Common myeloid progenitor, CD34-positive (primary cell): ENCODE data around the gene GRM4.

Source experiments
- CTCF ChIA-PET: fragments of 350-600 bp; sonication (Branson Sonifier 250); formaldehyde crosslinking; loops from one replicate; lab custom pipeline; 2021; ENCODE audit warnings: antibody characterized with exemption; lab: Charles Lee
- POLR2A ChIA-PET: fragments of 350-600 bp; sonication (Branson Sonifier 250); formaldehyde crosslinking; loops from one replicate; lab custom pipeline; 2021; ENCODE audit warnings: antibody characterized with exemption; lab: Charles Lee
- DNase-seq, 3 donors: peaks; one replicate each; pipeline versions ENCODE4 v3.0.0 to v3.0.0-alpha.2; 2013
- H3K27ac ChIP-seq, 2 experiments: 1 replicate in 1 of 2; 2 replicates in 1 of 2; pipeline ENCODE4 v1.7.0; 2013; ENCODE audit warnings: inconsistent platforms in 2 of 2, low read length in 2 of 2, mild to moderate bottlenecking in 2 of 2, low read depth in 1 of 2, moderate library complexity in 1 of 2; ENCODE audit not compliant: severe bottlenecking in 2 of 2, insufficient read depth in 1 of 2, poor library complexity in 1 of 2
- H3K27me3 ChIP-seq, 5 experiments: replicated peaks in 2 of 5; 1 replicate in 3 of 5; 2 replicates in 2 of 5; pipeline versions ENCODE4 v1.6.1 to v1.7.0; 2013; ENCODE audit warnings: low read length in 4 of 5, mild to moderate bottlenecking in 2 of 5, moderate library complexity in 2 of 5, inconsistent platforms in 1 of 5; ENCODE audit not compliant: insufficient read depth in 5 of 5, control insufficient read depth in 4 of 5
- H3K36me3 ChIP-seq, 4 experiments: 1 replicate in 2 of 4; 2 replicates in 2 of 4; pipeline versions ENCODE4 v1.6.1 to v1.7.0; 2013; ENCODE audit warnings: low read length in 3 of 4, control low read depth in 1 of 4, mild to moderate bottlenecking in 1 of 4; ENCODE audit not compliant: control insufficient read depth in 4 of 4, insufficient read depth in 4 of 4
- H3K4me1 ChIP-seq, 4 experiments: 1 replicate in 3 of 4; 2 replicates in 1 of 4; pipeline versions ENCODE4 v1.6.1 to v1.7.1; 2013; ENCODE audit warnings: low read length in 3 of 4, mild to moderate bottlenecking in 3 of 4, control low read depth in 1 of 4, inconsistent platforms in 1 of 4, moderate library complexity in 1 of 4; ENCODE audit not compliant: control insufficient read depth in 4 of 4, insufficient read depth in 4 of 4; ENCODE audit errors: control extremely low read depth in 1 of 4
- H3K4me3 ChIP-seq, 7 experiments: 1 replicate in 4 of 7; 2 replicates in 3 of 7; pipeline versions ENCODE4 v1.5.1 to v1.7.0; 2013; ENCODE audit warnings: mild to moderate bottlenecking in 7 of 7, low read length in 6 of 7, moderate library complexity in 6 of 7, inconsistent platforms in 2 of 7, low read depth in 2 of 7, control low read depth in 1 of 7; ENCODE audit not compliant: insufficient read depth in 4 of 7, control insufficient read depth in 1 of 7; ENCODE audit errors: extremely low read depth in 1 of 7
- H3K9me3 ChIP-seq, 5 experiments: 1 replicate in 4 of 5; 2 replicates in 1 of 5; pipeline versions ENCODE4 v1.6.1 to v1.7.1; 2013; ENCODE audit warnings: low read length in 4 of 5, mild to moderate bottlenecking in 2 of 5, inconsistent platforms in 1 of 5, low read depth in 1 of 5, moderate library complexity in 1 of 5; ENCODE audit not compliant: control insufficient read depth in 4 of 5, insufficient read depth in 2 of 5; ENCODE audit errors: control extremely low read depth in 1 of 5
- WGBS: methylation state at CpG from one replicate; pipeline ENCODE4 v1.1.5; 2013; ENCODE audit not compliant: insufficient coverage; 5-methylcytosine and 5-hydroxymethylcytosine counted together

The GRM4 gene

DNA sequence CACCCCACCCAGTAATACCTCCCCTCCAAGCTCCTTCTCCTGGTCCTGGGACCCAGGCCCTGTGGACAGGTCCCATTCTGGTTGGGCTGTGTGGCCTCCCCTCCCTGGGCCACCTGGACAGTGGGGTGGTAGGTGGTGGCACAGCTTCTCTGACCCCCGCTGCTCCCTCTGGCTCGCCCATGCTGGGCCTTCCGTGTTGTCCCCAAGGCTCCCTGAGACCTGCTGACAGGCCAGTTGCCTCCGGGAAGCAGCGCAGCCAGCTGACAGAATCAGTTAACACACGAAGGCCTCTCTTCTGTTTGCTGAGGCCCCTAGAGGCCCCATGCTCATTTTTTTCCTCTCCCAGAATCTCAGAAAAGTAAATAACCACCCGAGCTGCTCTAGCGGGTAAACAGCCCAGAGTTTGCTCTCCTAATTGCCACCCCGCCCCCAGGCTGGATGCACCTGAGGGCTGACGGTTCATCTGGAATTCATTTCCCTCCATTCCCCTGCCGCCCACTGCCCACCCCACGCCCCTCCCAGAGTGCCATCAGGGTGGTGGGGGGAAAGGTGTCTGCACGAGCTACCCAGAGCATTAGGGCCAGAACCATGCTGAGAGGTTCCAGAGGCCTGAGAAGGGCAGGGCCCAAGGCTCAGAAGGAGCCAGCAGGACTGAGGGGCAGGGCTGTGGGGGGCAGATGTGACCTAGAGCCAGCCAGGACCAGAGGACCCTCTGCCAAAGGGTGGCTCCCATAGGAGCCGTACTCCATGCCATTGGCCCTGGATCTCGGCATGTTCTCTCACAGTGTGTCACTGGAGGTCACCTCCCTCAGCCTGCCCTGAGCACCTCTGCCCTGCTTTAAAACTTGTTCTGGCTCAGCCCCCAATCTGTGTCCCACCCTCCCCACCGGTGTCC is 157.5 kb downstream of the GRM4 start:
- POLR2A ChIA-PET, result no interaction called here
- Histone ChIP-seq H3K9me3 (peaks cover 0 to 2% (median 0%) of the 10 kb centered on the region in 5 experiments), H3K27ac (no peak overlapping the region), H3K36me3 (no peaks in the 10 kb centered on the region), H3K4me3 (no peak overlapping the region), H3K4me1 (peaks cover 0 to under 1% (median under 1%) of the 10 kb centered on the region in 4 experiments), H3K27me3 (peaks cover 0 to 9% (median 0%) of the 10 kb centered on the region in 5 experiments)
- CTCF ChIA-PET, result interaction anchor here (0.8 kb wide), 1 partner anchor 12 kb away, joined by 3 read pairs; no protein-coding TSS in a partner anchor
- no peak for DNase-seq
- 94% methylated on average over 12 of the region's 16 CpGs for WGBS

DNA sequence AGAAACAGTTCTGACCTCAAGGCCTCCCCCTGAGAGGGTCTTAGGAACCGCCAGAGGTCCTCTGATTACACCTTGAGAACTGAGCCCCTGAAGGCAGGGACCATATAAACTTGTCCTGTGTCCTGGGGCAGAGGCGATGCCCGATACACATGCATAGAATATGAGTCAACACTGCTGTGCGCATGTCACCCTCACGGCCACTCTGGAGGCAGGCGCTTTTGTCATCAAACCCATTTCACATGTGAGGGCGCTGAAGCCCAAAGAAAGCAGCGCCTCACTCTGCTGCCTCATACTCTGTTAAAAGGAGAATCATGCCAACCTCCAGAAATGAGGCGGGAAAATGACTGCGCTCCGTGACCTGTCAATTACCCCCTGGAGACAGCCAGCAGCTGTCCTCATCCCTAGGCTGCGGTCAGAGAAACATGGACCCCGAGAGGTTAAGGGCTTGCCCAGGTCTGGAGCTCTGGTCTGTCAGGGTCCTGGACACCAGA is 158.3 kb downstream of the GRM4 start:
- Histone ChIP-seq H3K4me1 (peaks cover 0 to 6% (median 2%) of the 10 kb centered on the region in 4 experiments), H3K36me3 (no peaks in the 10 kb centered on the region), H3K9me3 (peaks cover 0 to 2% (median 0%) of the 10 kb centered on the region in 5 experiments), H3K4me3 (no peak overlapping the region), H3K27me3 (peaks cover 0 to 5% (median 0%) of the 10 kb centered on the region in 5 experiments), H3K27ac (no peak overlapping the region)
- CTCF ChIA-PET, result interaction anchor here (0.8 kb wide), 1 partner anchor 12 kb away, joined by 3 read pairs; no protein-coding TSS in a partner anchor
- 97% methylated on average over 13 of the region's 13 CpGs for WGBS
- DNase-seq, result no peak
- POLR2A ChIA-PET, result no interaction called here

DNA sequence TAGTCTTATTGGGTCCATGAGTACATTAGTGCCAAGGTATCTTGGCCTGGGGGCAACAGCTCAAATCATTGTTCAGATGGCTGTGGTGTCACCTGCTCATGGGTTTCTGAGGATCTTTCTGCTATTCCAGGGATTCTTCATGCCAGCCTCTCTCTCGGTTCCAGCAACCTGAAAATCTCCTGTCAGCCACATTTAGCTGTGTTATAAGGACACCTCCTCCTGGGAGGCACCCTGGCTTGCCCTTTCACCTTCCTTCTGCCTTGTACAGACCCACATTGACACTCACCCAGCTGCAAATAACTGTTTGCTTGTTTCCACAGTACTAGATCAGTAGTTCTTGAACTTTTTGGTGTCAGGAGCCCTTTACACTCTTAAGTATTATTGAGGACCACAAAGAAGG is 159.9 kb downstream of the GRM4 start:
- peaks cover 0 to 2% (median 0%) of the 10 kb centered on the region in 5 experiments for H3K9me3 ChIP-seq
- H3K36me3 ChIP-seq, result no peaks in the 10 kb centered on the region
- no peak overlapping the region for H3K4me3 ChIP-seq
- WGBS, result 100% methylated on average over 1 of the region's 1 CpG
- DNase-seq, result no peak
- H3K27me3 ChIP-seq, result peaks cover 0 to 2% (median 0%) of the 10 kb centered on the region in 5 experiments
- CTCF ChIA-PET, result interaction anchor here (1.8 kb wide), 1 partner anchor 17 kb away, joined by 5 read pairs; no protein-coding TSS in a partner anchor
- POLR2A ChIA-PET, result no interaction called here
- H3K27ac ChIP-seq, result no peak overlapping the region
- peaks cover 0 to 6% (median 2%) of the 10 kb centered on the region in 4 experiments for H3K4me1 ChIP-seq

DNA sequence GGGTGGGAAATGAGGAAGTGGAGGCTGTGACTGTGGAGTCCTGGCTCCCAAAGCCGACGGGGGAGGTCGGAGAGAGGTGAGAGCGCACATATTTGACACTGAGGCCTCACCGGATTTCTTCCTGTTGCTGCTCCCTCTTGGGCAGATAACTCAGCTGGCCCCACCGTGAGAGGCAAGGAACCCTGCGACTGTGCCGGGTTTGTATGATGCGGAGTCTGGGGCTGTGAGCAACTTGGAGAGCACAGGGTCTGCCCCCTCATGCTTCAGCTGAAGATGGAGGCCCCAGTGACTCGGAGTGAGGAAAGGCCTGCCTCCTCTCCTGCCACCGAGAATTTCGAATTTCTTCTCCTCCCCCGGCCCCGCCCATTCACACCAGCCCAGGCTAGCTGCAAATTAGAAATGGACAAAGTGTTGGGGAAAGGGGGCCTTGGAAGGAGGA is 160.6 kb downstream of the GRM4 start:
- Histone ChIP-seq H3K27me3 (peaks cover 0 to 1% (median 0%) of the 10 kb centered on the region in 5 experiments), H3K4me3 (no peak overlapping the region), H3K9me3 (peaks cover 0 to 2% (median 0%) of the 10 kb centered on the region in 5 experiments), H3K27ac (no peak overlapping the region), H3K36me3 (no peaks in the 10 kb centered on the region), H3K4me1 (peaks cover 0 to 6% (median 2%) of the 10 kb centered on the region in 4 experiments)
- ChIA-PET CTCF (interaction anchor here (1.8 kb wide), 1 partner anchor 17 kb away, joined by 5 read pairs; no protein-coding TSS in a partner anchor), POLR2A (no interaction called here)
- DNase-seq, result no peak
- WGBS, result 94% methylated on average over 9 of the region's 14 CpGs

DNA sequence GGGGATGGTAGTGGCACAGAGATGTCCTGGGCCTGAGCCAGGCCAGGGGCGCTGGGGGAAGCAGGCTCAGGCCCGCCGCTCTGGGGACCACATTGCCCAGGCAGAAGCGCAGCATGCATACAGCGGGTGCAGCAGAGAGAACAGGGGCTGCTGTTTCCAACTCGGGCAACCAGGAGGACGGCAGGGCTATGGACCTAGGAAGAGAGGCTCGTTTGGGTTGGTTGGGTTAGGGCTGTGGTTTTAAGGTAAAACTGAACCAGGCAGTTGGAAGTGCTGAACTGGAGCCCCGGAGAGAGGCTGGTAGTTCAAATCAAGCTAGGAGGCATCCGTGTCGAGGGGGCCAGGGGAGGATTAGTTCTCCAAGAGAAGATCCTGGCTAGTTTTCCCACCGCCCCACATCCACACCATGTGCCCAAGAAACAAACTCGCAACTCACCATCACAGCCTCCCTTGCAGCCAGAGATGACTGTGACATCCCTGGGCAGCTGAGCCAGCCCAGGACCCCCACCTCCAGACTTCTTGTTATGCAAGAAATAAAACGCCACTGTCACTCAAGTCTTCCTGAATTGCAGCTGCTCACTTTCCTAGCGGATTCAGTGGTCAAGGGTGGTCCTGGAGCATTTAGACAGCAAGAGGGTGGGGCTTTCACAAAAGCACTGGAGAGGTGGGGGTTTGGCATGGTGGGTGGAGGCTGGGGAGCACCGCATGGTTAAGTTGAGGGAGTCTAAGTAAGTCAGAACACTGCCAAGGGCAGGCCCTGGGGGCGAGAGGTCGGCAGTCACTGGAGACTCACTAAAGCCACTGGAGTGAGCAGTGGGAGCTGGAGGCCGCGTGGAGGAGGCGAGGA is 161.2 kb downstream of the GRM4 start:
- H3K27ac ChIP-seq, result no peak overlapping the region
- H3K27me3 ChIP-seq, result peaks cover 0 to 1% (median 0%) of the 10 kb centered on the region in 5 experiments
- no peaks in the 10 kb centered on the region for H3K36me3 ChIP-seq
- no peak overlapping the region for H3K4me3 ChIP-seq
- no peak for DNase-seq
- CTCF ChIA-PET, result interaction anchor here (1.8 kb wide), 1 partner anchor 18 kb away, joined by 5 read pairs; no protein-coding TSS in a partner anchor
- WGBS, result 90% methylated on average over 16 of the region's 21 CpGs
- peaks cover 0 to 2% (median 0%) of the 10 kb centered on the region in 5 experiments for H3K9me3 ChIP-seq
- POLR2A ChIA-PET, result no interaction called here
- H3K4me1 ChIP-seq, result peaks cover 0 to 6% (median 2%) of the 10 kb centered on the region in 4 experiments

DNA sequence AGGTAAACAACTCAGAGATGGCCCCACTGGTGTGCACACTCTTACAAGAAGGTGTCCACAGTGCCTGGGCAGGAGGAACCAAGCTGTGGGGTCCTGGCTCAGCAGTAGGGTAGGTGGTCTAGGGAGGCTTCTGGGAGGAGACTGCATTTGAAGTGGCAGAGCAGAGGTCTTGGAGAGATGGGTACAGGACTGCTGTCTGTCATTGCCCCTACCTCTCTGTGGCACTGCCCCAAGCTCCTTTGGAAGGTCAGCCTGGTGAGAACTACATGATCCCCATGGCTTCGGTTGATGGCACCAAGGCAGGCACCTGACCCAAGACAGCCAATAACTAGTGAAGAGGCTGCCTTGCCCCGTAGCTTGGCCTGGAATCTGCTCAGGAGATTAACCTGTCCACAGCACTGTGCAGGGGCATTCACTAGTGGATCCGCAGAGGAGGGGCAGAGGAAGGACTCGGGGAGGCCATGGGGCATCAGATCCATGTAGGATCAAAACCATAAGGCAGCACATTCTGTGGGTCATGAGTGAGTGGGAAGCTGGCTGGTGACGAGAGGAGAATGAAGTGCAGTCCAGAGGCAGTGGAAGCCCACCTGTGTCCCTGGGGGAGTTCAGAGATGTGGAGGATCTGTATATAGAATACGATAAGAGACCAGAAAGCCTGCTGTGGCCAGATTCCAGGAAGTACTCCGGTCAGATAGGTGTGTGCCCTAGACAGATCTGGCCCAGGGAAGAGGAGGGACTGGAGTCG is 162.0 kb downstream of the GRM4 start:
- Histone ChIP-seq H3K4me3 (no peak overlapping the region), H3K36me3 (no peaks in the 10 kb centered on the region), H3K4me1 (peaks cover 0 to 6% (median 2%) of the 10 kb centered on the region in 4 experiments), H3K27ac (no peak overlapping the region), H3K27me3 (peaks cover 0 to 1% (median 0%) of the 10 kb centered on the region in 5 experiments), H3K9me3 (peaks cover 0 to 2% (median 0%) of the 10 kb centered on the region in 5 experiments)
- DNase-seq, result no peak
- ChIA-PET POLR2A (interaction anchor here (1.2 kb wide), 1 partner anchor 9 kb away, joined by 3 read pairs; no protein-coding TSS in a partner anchor), CTCF (interaction anchor here (1.0 to 1.8 kb wide), 3 partner anchors 10 to 123 kb away, joined by 3 to 5 read pairs (median 3); no protein-coding TSS in a partner anchor)
- WGBS, result 96% methylated on average over 8 of the region's 8 CpGs
